ENCODE results near the gene TOE1.

Gene TOE1

DNA sequence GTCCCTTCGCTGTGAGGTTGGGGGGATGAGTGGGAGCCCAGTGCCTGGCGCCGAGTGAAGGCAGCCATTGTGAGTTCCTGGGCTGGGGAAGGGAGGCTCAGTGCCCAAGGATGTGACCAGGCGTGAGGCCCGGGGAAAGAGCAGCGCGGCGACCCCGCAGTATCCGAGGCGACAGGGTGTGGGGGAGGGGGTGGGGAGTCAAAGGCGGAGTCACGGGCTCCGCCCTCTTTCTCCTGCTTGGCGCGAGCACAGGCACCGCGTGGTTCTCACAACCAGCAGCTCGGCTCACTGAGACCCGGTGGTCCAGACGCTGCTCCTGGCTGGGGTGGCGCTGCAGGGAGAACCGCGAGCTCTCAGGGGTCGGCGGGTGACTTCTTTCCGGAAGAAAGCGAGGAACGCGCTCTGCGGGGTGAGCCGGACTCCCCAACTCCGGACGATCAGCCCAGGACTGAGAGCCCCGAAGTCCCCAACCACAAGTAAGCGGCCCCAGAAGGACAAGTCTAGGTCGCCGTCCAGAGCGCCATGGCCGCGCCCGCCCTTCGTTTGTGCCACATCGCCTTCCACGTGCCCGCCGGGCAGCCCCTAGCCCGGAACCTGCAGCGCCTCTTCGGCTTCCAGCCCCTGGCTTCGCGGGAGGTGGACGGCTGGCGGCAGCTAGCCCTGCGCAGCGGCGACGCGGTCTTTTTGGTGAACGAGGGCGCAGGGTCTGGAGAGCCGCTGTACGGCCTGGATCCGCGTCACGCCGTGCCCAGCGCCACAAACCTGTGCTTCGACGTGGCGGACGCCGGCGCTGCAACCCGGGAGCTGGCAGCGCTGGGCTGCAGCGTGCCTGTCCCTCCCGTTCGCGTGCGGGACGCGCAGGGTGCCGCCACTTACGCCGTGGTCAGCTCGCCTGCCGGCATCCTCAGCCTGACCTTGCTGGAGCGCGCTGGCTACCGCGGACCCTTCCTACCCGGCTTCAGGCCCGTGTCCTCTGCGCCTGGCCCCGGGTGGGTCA lies 13.0 kb upstream of the TOE1 start, which contains the start of gene HPDL:
Gene HPDL, plus strand, starts transcription at position 269 of the 997 bp plus-strand sequence. Its CDS starts 254 bp downstream, at position 523.
- DNase-seq = peak; percentile 87

GRCh38 chr1:45327644-45328515 lies 12.1 kb upstream of the TOE1 start:
- DNase-seq = peak; percentile 23

DNA sequence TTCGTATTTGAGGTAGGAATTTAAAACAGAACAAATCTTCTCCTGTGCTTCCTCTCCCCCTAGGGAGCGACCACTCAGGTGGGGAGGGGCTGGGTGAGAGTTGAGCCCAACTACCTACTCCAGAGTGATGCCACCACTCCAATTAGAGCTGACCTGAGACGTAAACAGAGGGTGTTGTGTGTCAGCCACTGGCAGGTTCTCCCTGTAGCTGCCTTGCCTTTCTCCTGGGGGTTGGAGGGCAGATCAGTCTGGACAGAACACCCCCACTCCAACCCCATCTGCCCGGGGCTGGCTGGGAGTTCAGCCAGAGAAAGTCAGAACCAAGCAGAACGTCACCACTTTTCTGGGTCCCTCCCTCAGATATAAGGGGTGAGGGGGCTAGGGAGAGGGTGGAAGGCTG lies 11.3 kb upstream of the TOE1 start:
- no peak for DNase-seq

GRCh38 chr1:45329445-45329844 lies 10.5 kb upstream of the TOE1 start:
- no peak for DNase-seq

DNA sequence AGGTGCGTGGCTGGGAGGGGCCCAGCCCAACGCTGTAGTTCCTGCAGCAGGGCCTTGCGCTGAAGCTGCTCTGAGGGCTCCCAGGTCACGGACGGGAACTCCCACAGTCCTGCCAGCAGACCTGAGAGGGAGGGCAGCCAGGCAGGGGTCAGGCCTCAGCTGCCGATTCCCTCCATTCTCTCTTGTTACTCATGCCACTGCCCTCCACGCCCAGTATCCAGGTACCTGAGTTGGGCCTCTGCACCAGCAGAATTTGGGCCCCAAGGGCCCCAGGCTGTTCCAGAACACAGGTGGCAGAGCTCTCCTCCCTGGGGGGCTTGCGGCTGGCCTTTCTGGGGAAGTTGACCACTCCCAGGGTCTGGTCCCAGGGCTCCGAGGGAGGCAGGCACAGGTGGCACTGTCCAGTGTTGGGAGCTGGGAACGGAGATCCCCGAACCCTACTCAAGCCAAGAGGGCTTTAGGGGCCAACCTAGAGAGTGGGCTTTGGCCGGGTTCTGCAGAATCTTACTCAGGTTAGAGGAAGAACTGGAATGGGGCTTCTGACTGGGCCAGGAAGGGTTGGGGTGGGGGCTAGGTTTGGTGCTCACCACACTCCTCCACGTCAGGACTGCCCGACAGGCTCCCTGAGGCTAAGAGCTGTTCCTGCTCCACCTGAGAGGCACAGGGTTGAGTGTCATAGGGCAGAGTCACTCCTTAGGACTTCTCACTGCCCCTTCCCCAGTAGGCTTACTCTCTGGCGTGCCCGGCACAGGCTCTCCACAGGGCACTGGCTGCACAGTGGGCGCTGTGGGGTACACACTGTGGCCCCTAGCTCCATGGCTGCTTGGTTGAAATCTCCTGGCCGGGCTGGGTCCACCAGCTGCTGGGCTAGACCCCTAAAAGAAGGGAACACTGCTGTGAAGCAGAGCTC lies 8.3 kb upstream of the TOE1 start:
- no peak for DNase-seq

GRCh38 chr1:45332346-45332720 lies 7.6 kb upstream of the TOE1 start:
- DNase-seq = no peak

DNA sequence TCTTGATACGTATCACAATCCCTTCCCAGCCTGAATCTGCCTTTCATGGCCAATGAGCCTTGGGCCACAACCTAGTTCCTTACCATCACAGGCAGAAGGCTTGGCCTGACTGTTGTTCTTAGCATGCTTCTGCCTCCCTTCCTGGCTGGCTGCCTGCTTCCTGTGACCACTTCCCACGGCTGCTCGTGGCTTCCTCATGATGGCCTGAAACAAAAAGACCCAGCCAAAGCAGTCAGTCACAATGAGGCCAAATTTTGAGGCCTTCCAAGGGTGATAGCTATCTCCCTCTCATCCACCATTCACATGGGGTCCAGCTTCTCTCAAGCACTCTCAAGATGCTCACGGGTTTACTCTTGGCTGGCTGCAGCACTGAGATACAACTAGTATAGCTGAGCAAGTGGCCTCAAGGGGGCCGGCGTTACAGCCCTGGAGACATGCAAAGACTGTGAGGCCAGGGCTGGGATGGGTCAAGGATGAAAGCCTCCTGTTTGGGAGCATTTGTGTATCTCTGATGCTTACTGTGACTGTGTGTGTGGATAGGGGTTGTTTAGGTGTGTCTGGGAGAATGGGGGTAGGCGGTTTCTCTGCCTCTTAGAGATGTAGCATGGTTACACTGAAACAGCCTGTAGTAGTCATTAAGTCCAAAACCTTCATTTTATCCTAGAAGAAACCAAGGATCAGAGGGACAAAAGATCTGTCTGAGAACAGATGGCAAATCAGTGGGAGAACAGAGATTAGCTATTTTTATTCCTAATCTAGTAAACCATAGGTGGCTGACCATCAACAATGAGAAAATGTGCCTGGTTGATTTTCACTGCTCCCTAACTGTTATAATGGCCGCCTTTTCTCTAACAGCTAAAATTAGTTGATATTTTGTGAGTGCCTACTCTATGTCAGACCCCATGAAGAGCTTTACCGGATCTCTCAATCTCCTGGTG lies 5.4 kb upstream of the TOE1 start:
- no peak for DNase-seq

DNA sequence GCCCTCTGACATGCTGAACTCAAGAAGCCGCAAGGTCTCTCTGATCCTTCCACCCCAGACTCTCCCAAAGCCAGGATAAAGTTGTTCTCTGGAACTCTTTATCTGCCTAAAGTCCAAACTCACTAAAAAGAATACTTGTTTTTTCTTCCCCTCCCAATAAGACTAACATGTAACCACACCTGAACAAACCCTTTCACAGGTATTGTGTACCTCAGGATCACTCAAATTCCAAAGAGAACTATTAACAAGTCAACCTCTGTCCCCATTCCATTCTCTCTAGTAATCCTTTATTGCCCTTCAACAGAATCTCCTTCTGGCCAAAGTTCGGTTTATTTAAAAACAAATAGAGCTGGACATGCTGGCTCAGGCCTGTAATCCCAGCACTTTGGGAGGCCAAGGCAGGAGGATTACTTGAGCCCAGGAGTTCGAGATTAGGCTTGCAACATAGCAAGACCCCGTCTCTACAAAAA lies 4.1 kb upstream of the TOE1 start:
- DNase-seq = no peak

GRCh38 chr1:45337630-45338325 lies 2.2 kb upstream of the TOE1 start:
- no peak for DNase-seq

DNA sequence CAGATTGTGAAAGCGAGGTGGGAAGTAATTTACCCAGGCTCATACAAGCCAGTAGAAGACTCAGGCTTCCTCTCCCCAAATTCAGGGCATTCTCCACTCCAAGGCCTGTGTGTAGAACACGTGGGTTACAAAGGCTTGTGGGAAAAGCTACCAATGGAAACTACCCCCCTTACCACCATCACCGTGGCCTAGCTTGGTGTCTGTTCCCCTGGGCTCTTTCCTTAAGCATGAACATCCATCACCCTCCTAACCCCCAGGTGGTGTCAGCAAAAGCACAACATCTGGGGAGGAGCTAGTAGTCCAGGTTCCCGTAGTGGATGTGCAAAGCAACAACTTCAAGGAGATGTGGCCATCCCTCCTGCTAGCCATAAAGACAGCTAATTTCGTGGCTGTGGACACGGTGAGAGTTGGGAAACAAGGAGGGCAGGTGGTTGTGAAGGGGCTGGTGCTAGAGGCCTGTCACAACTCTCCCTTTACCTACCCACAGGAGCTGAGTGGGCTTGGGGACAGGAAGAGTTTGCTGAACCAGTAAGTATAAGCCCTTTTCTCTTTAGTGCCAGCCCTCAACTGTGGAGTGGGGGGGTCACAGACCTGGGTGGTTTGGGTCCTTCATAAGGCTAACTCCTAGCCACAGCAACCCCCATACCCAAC lies 971 bp downstream of the TOE1 start:
- no peak for DNase-seq

GRCh38 chr1:45344499-45344898 lies 4.5 kb downstream of the TOE1 start:
- DNase-seq = no peak

DNA sequence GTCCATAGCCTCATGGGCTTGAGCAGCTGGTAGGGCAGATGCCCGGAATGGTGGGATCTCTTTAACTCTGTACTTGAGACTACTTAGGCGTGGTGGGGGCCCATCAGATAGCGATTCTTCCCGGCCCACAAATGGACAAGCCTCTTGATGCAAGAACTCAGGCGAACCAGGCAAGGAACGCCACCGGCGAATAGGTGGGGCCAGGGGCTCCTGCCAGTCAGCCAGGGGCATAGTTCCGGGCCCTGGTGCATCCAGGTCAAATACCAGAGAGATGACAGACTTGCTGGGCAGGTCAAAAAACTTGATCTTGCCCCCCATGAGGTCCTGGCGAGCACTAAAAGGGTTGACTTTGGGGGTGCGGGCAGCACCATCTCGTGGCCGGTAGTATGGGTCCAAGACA lies 5.0 kb downstream of the TOE1 start:
- no peak for DNase-seq

DNA sequence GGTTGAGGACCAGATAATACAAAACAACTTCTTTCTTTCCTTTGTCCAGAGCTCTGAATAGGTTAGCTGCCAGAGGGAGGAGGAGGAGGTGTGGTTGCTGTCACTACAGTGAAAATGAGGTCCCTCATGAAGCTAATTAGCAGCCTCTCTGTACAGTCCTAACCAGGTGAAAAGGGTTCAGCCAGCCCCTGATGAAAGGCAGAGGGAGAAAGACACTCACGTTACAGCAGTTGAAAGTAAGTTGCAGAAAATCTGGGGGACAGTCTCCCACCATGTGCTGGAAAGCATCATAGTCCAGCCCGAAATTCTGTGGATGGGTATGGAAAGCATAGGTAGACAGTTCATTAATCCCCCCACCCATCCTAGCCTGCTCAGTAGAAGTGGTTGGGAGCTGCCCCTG lies 6.5 kb downstream of the TOE1 start:
- DNase-seq = no peak

GRCh38 chr1:45348020-45348419 lies 8.1 kb downstream of the TOE1 start:
- no peak for DNase-seq

- DNase-seq = no peak
Observed at GRCh38 chr1:45348609-45348965, 8.6 kb downstream of the TOE1 start.

DNA sequence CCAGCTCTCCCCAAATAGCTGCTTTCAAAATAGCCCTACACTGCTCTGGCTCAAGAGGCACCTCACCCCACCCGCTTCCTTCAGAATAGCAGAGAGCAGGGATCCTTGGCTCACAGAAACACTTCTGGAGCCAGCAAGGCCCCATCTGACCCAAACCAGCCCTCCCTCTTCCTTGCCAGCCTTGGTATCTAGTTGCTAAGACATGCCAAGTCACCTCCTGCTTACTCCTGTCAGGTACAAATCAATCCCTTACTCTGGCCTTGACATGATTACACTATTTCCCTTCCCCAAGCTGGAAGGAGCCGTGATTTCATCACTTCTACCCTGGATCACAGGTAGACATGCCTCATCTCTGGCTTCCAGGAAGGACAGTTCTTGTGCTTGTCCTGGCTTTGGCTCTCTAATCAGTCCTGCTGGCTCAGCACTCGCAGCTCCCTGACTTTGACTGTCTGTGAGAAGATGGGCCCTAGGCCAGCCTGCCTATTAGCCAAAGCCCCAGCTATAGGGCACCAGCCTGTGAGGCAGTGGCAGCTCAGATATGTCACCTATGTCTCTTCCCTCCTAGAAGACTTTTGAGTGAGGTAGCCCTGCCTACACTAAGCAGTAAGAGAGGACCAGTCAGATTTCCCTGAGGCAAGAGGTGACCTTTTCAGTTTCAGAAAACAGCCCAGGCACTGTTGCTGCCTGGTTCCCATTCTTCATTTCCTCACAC lies 9.2 kb downstream of the TOE1 start:
- no peak for DNase-seq

DNA sequence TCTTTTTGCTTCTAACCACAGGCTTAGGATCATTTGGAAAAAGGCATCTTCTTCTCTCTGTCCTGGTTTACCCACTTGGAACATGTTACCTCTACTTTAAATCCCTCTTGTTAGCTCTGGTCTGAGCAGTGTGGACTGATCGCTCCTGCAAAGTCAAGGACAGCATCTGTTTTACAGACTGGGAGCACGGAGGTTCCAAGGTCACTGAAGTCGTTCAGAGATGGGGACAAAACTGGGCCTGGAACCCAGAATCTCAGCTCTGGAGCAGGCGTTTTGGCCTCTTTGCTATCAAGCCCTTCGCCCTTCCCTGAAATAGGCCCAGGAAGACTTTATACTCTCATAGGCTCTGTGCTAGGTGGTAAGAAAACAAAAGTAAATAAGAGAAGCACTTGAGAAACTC lies 11.5 kb downstream of the TOE1 start:
- no peak for DNase-seq

DNA sequence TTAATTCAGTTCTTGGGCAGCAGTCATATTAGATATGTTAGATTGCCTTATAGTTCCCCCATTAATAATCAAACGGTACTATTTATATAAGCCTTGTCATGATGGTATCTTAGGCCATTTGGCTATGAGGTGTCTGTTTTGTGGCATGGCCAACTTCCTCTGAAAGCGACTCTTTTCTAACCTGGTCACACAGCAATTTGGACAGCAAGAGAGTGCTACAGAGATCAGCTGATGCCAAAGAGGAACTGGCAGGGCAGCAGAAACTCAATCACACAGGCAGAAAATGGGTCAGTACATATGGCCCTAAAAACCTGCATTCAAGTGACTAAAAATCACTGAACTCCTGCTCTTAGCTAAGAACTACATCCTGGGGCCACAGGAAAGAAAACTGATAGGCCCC lies 13.7 kb downstream of the TOE1 start:
- no peak for DNase-seq

DNA sequence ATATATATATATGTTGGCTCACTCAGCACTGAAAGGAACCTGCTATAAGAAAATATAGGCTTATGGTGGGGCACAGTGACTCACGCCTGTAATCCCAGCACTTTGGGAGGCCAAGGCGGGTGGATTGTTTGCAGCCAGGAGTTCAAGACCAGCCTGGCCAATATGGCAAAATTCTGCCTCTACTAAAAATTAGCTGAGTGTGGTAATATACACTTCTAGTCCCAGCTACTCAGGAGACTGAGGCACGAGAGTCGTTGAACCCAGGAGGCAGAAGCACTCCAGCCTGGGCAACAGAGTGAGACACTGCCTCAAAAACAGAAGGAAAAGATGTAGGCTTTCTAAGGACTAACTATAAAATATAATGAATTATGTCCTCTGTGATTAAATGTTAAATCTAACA lies 14.9 kb downstream of the TOE1 start:
- no peak for DNase-seq

- no peak for DNase-seq
Observed at GRCh38 chr1:45355683-45356082, 15.7 kb downstream of the TOE1 start.
